Right cardiac atrium (tissue), 5 donors: ENCODE measurements around the gene FADS3. TPM values are rescaled to one million over a fixed set of nuclear protein-coding genes. Genes with fewer than 3 reads are reported as not detected.

ENCODE experiments used
- ATAC-seq, 2 donors: fragments of 200-7000 bp; cut with Tn5 transposase; one replicate each; pipeline versions ENCODE4 v1.8.0 to v1.9.1; 2020; ENCODE audit warnings: moderate library complexity in 2 of 2, mild to moderate bottlenecking in 1 of 2
- DNase-seq, 3 donors: peaks; one replicate each; pipeline ENCODE4 v3.0.0-alpha.2; 2020
- H3K27ac ChIP-seq: one replicate; pipeline ENCODE4 v1.5.1; 2013; ENCODE audit warnings: mild to moderate bottlenecking, low read length, control low read depth, moderate library complexity
- H3K27me3 ChIP-seq: one replicate; pipeline ENCODE4 v1.6.1; 2013; ENCODE audit not compliant: control insufficient read depth, insufficient read depth
- H3K4me1 ChIP-seq: one replicate; pipeline ENCODE4 v1.6.1; 2013; ENCODE audit warnings: low read length; ENCODE audit not compliant: control insufficient read depth, insufficient read depth
- H3K4me3 ChIP-seq: one replicate; pipeline ENCODE4 v1.5.1; 2013; ENCODE audit warnings: low read length, control low read depth
- H3K9me3 ChIP-seq: one replicate; pipeline ENCODE4 v1.6.1; 2013; ENCODE audit warnings: low read length; ENCODE audit not compliant: control insufficient read depth
- WGBS: extraction: QIAGEN DNeasy Blood & Tissue Kit; methylation state at CpG from one replicate; pipeline ENCODE4 v1.1.7; 2013; 5-methylcytosine and 5-hydroxymethylcytosine counted together
- intact Hi-C, 4 donors: fragments of 100-400 bp; cut with DNase I; formaldehyde crosslinking; loops; one replicate each; pipeline versions ENCODE4 v1.11.0 to v1.14.0; 2022 to 2023
- polyA plus RNA-seq: library from polyadenylated mRNA; stranded (reverse); fragments of 200-250 nt; gene quantifications from one replicate; pipeline ENCODE4 v1.2.3, GENCODE V29; 2013
- total RNA-seq, 4 donors: library from RNA; stranded (reverse); fragmentation: NEBNext Ultra II Directional; extraction: Animal tissue kit (Norgen Biotek cat#: 25700); gene quantifications; one replicate each; pipeline ENCODE4 v1.2.1, GENCODE V29; 2021
- donor health status: healthy with polysubstance abuse.
- donor health status: DM: no; HTN: yes; CAD: no.
- donor health status: DM: no; HTN: no; CAD: no.
- donor health status: DM: no; HTN: yes; CAD: no; lungs with severe emphysema.
- donor health status: DM: yes; HTN: yes; CAD: no.

Gene FADS3
- total and polyA plus RNA-seq, 5 donors = 37.5 to 50.1 (median 43.1) TPM

DNA sequence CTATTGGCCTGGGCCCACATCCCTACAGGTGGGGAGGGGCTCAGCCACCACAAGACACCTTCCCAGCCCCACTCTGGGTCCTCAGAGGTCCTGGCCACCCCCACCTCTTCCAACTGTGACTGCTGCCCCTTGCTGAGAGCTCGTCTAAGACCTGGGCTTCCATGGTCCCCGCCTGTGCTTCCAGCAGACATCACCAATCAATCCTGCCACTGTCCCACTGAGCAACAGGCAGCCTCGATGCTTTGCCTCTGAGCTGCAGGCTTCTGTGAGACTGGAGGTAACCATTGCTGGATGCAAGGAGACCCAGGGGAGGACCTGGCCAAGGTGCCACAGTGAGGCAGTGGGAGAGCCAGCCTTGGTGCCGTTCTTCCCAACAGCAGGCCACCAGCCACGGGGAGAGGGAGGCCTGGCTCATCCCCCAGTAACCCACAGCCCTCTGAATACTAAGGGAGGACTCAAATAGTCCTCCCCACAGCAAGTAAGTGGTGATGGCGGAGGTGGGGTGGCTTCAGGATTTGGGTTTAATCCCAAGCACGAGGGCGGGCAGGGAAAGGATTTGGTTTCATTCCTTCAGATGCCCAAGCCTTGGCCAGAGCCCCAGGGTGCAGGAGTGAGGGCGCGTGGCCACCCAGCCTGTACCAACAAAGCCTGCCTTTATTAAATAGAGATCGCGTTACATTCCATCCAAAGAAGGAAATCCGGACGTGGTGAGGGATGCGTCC is 5.5 kb upstream of the FADS3 start:
- WGBS = 82% methylated on average over 15 of the region's 15 CpGs
- H3K4me3 ChIP-seq = no peak overlapping the region
- DNase-seq = no peak
- H3K4me1 ChIP-seq = no peaks in the 10 kb centered on the region
- H3K27me3 ChIP-seq = no peaks in the 10 kb centered on the region
- intact Hi-C loops = loop anchor here in 3 of 4 donors (5.0 to 10.0 kb wide), 4 partner anchors 50 to 210 kb away; partner anchors contain the start of genes FEN1 (in 1 of the 3) and TMEM258 (in 1 of the 3)
- no peak overlapping the region for H3K27ac ChIP-seq
- no peaks in the 10 kb centered on the region for H3K9me3 ChIP-seq
- no peak for ATAC-seq

DNA sequence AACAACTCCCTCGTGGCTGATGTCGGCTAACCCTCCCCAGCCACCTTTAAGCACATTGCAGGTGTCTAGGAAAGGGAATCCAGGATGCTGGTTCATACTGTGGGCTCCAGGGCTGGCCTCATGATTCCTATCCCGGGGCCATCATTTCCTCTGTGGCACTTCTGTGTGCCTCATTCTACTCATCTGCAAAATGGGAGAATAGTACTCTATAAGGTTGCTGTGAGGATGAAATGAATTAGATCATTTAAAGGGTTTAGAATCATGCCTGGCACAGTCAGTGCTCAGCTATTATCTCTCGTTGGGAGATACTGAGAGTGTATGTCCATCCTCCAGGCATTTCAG is 4.3 kb upstream of the FADS3 start:
- H3K4me3 ChIP-seq = no peak overlapping the region
- no peaks in the 10 kb centered on the region for H3K27me3 ChIP-seq
- intact Hi-C loops = loop anchor here in 3 of 4 donors (5.0 to 10.0 kb wide), 4 partner anchors 52 to 212 kb away; partner anchors contain the start of genes FEN1 (in 1 of the 3) and TMEM258 (in 1 of the 3)
- DNase-seq (no peak), ATAC-seq (no peak)
- no peak overlapping the region for H3K27ac ChIP-seq
- no peaks in the 10 kb centered on the region for H3K4me1 ChIP-seq
- H3K9me3 ChIP-seq = no peaks in the 10 kb centered on the region
- 57% methylated on average over 4 of the region's 4 CpGs for WGBS

DNA sequence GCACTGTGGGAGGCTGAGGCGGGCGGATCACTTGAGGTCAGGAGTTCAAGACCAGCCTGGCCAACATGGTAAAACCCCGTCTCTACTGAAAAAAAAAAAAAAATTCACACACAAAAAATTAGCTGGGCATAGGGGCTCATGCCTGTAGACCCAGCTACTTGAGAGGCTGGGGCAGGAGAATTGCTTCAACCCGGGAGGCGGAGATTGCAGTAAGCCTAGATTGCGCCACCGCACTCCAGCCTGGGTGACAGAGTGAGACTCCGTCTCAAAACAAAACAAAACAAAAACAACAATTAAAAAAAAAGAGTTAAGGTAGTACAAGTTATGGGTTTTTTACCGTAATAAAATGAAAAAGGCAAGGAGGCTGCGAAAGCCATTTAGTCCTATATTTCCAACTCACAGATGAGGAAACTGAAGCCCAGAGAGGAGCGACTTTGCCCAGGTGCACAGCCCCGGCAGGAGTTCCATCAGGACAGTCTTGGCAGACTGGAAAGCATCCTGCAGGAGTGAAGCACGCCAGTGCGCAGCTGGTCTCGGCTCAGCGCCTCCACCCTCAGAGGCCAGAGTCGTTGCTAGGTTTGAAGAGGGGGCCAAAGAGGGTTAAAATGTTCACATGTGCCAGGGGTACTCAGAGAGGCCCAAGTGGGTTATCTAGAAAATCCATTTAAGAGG is 3.8 kb upstream of the FADS3 start:
- DNase-seq = no peak
- Histone ChIP-seq H3K27ac (no peak overlapping the region), H3K4me3 (no peak overlapping the region), H3K27me3 (no peaks in the 10 kb centered on the region), H3K9me3 (no peaks in the 10 kb centered on the region), H3K4me1 (no peaks in the 10 kb centered on the region)
- no peak for ATAC-seq
- intact Hi-C loops = loop anchor here in 3 of 4 donors (5.0 to 10.0 kb wide), 4 partner anchors 52 to 212 kb away; partner anchors contain the start of genes FEN1 (in 1 of the 3) and TMEM258 (in 1 of the 3)
- 81% methylated on average over 17 of the region's 17 CpGs for WGBS

GRCh38 chr11:61893981-61894380 is 2.6 kb upstream of the FADS3 start:
- no peaks in the 10 kb centered on the region for H3K4me1 ChIP-seq
- intact Hi-C loops = loop anchor here in 1 of 4 donors (10.0 kb wide), 1 partner anchor 99 kb away; the partner anchor contains the start of genes FEN1 and TMEM258
- ATAC-seq (no peak), DNase-seq (no peak)
- WGBS = 57% methylated on average over 5 of the region's 5 CpGs
- H3K4me3 ChIP-seq = no peak overlapping the region
- no peaks in the 10 kb centered on the region for H3K27me3 ChIP-seq
- H3K27ac ChIP-seq = no peak overlapping the region
- H3K9me3 ChIP-seq = no peaks in the 10 kb centered on the region

- H3K4me1 ChIP-seq = peaks cover 12% of the 10 kb centered on the region
- H3K27me3 ChIP-seq = no peaks in the 10 kb centered on the region
- H3K27ac ChIP-seq = peak overlapping the region; percentile 19
- H3K4me3 ChIP-seq = peak overlapping the region; percentile 61
- no peaks in the 10 kb centered on the region for H3K9me3 ChIP-seq
- intact Hi-C loops = loop anchor here in 1 of 4 donors (10.0 kb wide), 1 partner anchor 97 kb away; the partner anchor contains the start of genes FEN1 and TMEM258
- WGBS = 23% methylated on average over 12 of the region's 12 CpGs
- ATAC-seq (peak; percentile 5 to 12), DNase-seq (no peak)
These were observed 683 bp upstream of the FADS3 start for GRCh38 chr11:61892085-61892370.

GRCh38 chr11:61890529-61891330 is 615 bp downstream of the FADS3 start:
- intact Hi-C loops = loop anchor here in 1 of 4 donors (10.0 kb wide), 1 partner anchor 96 kb away; the partner anchor contains the start of genes FEN1 and TMEM258
- Histone ChIP-seq H3K9me3 (no peaks in the 10 kb centered on the region), H3K27ac (peak overlapping the region; percentile 89), H3K4me1 (peaks cover 12% of the 10 kb centered on the region), H3K27me3 (no peaks in the 10 kb centered on the region), H3K4me3 (peak overlapping the region; percentile 61)
- peak; percentile 3 to 40 for ATAC-seq
- DNase-seq = peak; percentile 82 to 85 (median 83)
- 2% methylated on average over 38 of the region's 38 CpGs for WGBS

DNA sequence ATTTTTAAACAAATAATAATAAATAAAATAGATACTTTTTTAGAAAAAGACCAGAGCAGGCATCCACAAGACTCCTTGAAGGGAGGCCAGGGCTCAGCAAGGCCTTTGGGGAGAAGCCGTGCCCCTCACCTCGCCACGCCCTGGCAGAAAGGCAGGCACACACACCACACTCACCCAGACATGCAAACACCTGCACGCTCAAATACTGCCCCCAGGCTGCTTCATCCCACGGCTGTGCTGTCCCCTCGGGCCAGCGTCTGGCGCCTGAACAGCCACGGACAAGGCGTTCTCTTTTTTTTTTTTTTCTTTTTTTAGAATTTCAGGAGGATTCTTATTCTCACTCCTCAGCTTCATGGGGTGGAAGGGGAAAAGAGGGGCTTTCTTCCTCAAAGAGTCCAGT is 1.5 kb downstream of the FADS3 start:
- WGBS = 79% methylated on average over 10 of the region's 10 CpGs
- intact Hi-C loops = loop anchor here in 2 of 4 donors (5.0 to 10.0 kb wide), 2 partner anchors 95 to 98 kb away; partner anchors contain the start of genes FEN1 (in 2 of the 2) and TMEM258 (in 2 of the 2)

GRCh38 chr11:61888590-61888989 is 2.8 kb downstream of the FADS3 start:
- intact Hi-C loops = loop anchor here in 1 of 4 donors (5.0 kb wide), 1 partner anchor 96 kb away; the partner anchor contains the start of genes FEN1 and TMEM258
- Histone ChIP-seq H3K27me3 (no peaks in the 10 kb centered on the region), H3K9me3 (no peaks in the 10 kb centered on the region), H3K4me3 (no peak overlapping the region), H3K27ac (peak overlapping the region; percentile 89), H3K4me1 (peaks cover 12% of the 10 kb centered on the region)
- DNase-seq (no peak), ATAC-seq (no peak)
- WGBS = 85% methylated on average over 12 of the region's 12 CpGs

More for the DNA sequence above, 1.5 kb downstream of the FADS3 start:
- ATAC-seq = no peak
- Histone ChIP-seq H3K4me3 (peak overlapping the region; percentile 61), H3K27me3 (no peaks in the 10 kb centered on the region), H3K27ac (peak overlapping the region; percentile 89), H3K9me3 (no peaks in the 10 kb centered on the region), H3K4me1 (peaks cover 12% of the 10 kb centered on the region)
- no peak for DNase-seq

DNA sequence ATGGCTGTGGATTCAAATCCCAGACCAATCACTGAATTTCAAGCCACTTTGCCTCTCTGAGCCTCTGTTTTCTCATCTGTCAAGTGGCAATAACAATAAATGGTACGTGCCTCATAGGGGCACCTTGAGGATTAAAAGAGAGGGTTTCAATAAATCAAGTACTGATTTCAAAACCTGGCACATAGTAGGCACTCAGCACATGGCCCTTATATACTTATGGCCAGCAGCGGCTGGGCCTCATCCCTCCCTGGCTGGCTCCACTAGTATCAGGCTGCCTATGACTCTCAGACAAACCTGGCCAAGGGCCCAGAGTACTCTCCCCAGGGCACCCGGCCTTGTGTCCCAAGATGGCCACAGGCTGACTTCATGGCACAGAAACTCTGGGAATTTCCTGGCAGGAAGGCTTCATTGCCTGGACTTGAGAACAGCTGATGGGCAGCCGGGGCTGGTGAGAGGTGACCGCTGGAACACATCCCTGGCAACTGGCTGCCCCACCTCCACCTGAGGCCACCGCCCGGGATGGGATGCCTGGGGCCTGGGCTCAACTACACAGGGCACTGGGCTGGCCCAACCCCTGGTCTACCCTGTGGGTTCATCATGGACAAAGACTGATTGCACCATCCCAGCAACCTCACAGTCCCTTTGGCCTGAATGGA is 3.4 kb downstream of the FADS3 start:
- H3K4me1 ChIP-seq = peaks cover 12% of the 10 kb centered on the region
- ATAC-seq = peak; percentile 71

DNA sequence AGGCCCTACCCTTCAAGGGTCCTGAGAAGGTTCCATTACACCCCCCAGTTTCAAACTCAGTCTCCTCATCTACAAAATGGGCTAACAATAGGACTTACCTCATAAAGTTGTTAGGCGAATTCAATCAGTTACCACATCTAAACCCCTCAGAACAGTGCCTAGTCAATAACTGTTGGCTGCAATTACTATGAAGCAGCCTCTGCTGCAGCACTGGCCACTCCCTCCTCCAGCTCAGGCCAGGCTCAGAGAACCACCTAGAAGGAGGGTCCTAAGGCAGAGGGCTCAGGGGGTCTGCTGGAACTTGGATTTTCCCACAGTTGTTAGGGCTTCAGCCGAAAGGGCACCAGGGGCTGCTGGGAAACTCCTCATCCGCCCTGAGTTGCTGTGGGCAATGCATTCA is 4.7 kb downstream of the FADS3 start:
- over 99% methylated on average over 3 of the region's 3 CpGs for WGBS
- no peak for DNase-seq
- H3K27me3 ChIP-seq = no peaks in the 10 kb centered on the region
- peaks cover 12% of the 10 kb centered on the region for H3K4me1 ChIP-seq
- no peak overlapping the region for H3K27ac ChIP-seq
- no peak overlapping the region for H3K4me3 ChIP-seq
- intact Hi-C loops = loop anchor here in 1 of 4 donors (5.0 kb wide), 1 partner anchor 94 kb away; the partner anchor contains the start of genes FEN1 and TMEM258
- H3K9me3 ChIP-seq = no peaks in the 10 kb centered on the region
- ATAC-seq = no peak

More for the DNA sequence above, 3.4 kb downstream of the FADS3 start:
- DNase-seq = peak; percentile 92 to 94 (median 93)
- intact Hi-C loops = loop anchor here in 1 of 4 donors (5.0 kb wide), 1 partner anchor 96 kb away; the partner anchor contains the start of genes FEN1 and TMEM258
- Histone ChIP-seq H3K9me3 (no peaks in the 10 kb centered on the region), H3K27ac (peak overlapping the region; percentile 89), H3K4me3 (no peak overlapping the region), H3K27me3 (no peaks in the 10 kb centered on the region)
- 38% methylated on average over 7 of the region's 7 CpGs for WGBS
